GM12891 (cell line): Measurements from ENCODE around the gene BAIAP2.

Experiments
- PAX5 ChIP-seq: IDR thresholded peaks from 2 replicates; pipeline ENCODE4 v1.6.1; 2011; ENCODE audit warnings: low read length, moderate library complexity, mild to moderate bottlenecking; ENCODE audit not compliant: insufficient read depth, severe bottlenecking
- POLR2A ChIP-seq: IDR thresholded peaks from 2 replicates; pipeline ENCODE4 v1.6.1; 2011; ENCODE audit warnings: low read depth, low read length, control low read depth
- POLR2AphosphoS5 ChIP-seq: IDR thresholded peaks from 2 replicates; pipeline ENCODE4 v1.6.1; 2011; ENCODE audit warnings: low read depth, low read length, control low read depth
- POU2F2 ChIP-seq: IDR thresholded peaks from 2 replicates; pipeline ENCODE4 v1.6.1; 2011; ENCODE audit warnings: low read depth, mild to moderate bottlenecking, control low read depth, low read length, moderate library complexity
- SPI1 ChIP-seq: IDR thresholded peaks from 2 replicates; pipeline ENCODE4 v1.6.1; 2011; ENCODE audit warnings: low read depth, low read length, control low read depth
- TAF1 ChIP-seq: IDR thresholded peaks from 2 replicates; pipeline ENCODE4 v1.6.1; 2011; ENCODE audit warnings: low read depth, low read length, control low read depth

DNA sequence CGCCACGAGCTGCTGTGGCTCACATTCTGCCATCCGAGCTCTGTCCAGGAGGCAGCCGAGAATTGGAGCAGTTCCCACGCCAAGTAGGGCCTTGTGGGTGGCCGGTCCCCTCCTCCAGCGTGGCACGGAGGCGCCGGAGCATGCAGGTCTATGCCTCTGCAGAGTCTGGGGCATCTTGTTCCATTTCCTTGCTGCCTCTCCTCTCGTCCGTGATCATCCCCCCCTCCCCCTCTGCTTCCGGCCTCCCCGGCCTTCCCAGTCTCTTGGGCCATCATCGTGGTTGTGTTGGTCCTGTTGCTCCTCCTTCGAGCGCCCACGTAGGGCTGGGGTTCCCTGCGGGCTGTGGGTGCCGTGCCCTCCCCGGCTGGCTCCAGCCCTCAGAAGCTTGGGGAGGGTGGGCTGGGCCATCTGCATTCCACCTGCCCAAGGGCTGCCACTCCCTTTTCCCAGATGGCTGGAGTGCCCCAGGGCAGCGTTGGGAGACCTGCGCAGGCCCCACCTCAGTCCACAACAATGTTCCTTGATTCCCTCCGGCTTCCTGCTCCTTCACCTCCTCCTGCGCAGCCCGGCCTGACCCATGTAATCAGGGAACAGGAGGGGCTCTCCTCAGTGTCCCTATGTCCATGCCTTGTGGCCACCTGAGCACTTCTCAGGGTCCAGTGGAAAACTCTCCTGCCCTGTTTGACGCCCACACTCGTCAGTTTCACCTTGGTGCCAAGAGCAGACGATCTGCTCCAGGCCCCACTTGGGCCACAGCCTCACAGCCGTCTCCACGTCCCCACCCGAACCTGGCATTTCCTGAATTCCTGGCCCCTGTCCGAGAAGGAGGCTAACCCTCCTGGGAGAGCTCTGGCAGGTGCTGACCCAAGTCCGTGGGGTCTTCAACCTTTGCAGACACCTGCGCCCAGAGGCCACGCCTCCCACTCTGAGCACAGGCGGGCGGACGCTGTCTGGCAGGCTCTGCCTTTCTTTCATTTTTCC is 37.1 kb downstream of the BAIAP2 start:
- TF ChIP-seq POLR2A (no peak), POLR2AphosphoS5 (no peak), TAF1 (no peak), POU2F2 (no peak), SPI1 (no peak), PAX5 (no peak)
